ENCODE data around the gene SH3RF3.

GRCh38 chr2:109242210-109242653, 113.2 kb downstream of the SH3RF3 start:
- TF ChIP-seq CTCF (IDR thresholded peaks at IDR 0.05) (no peak), USF2 (IDR thresholded peaks at IDR 0.05; ENCODE audit: borderline replicate concordance, low read depth, low read length) (no peak), POLR2AphosphoS5 (IDR thresholded peaks at IDR 0.05; ENCODE audit: low read depth, low read length) (no peak), NFIC (IDR thresholded peaks at IDR 0.05; ENCODE audit: borderline replicate concordance) (no peak), MEF2A (IDR thresholded peaks at IDR 0.05; ENCODE audit: borderline replicate concordance, low read depth) (no peak), NRF1 (IDR thresholded peaks at IDR 0.05; ENCODE audit: low read depth, low read length) (no peak), GATA2 (CRISPR knock-in tag; IDR thresholded peaks at IDR 0.05) (no peak), RFX5 (IDR thresholded peaks at IDR 0.05; ENCODE audit: low read length) (no peak)
- TF ChIP-seq, protein P1, sequence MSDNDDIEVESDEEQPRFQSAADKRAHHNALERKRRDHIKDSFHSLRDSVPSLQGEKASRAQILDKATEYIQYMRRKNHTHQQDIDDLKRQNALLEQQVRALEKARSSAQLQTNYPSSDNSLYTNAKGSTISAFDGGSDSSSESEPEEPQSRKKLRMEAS (IDR thresholded peaks at IDR 0.05; ENCODE audit: low read depth): no peak

All from SK-N-SH (cell line).